BE2C (cell line): Measurements from ENCODE around the gene MAPK4.

Experiments
- DNase-seq: peaks from one replicate; pipeline ENCODE4 v3.0.0-alpha.2; 2020
- H3K27me3 ChIP-seq: fragments of 250-450 bp; sonication (Bioruptor Pico); 2 replicates; pipeline ENCODE4 v1.5.1; 2020; ENCODE audit warnings: mild to moderate bottlenecking
- H3K36me3 ChIP-seq: fragments of 250-450 bp; sonication (Bioruptor Pico); 2 replicates; pipeline ENCODE4 v1.5.1; 2020; ENCODE audit warnings: mild to moderate bottlenecking
- H3K4me1 ChIP-seq: fragments of 250-450 bp; sonication (Bioruptor Pico); 2 replicates; pipeline ENCODE4 v1.5.1; 2020
- H3K4me3 ChIP-seq: 2 replicates; pipeline ENCODE4 v1.5.1; 2011; ENCODE audit warnings: low read depth, low read length
- H3K9me3 ChIP-seq: fragments of 250-450 bp; sonication (Bioruptor Pico); 2 replicates; pipeline ENCODE4 v1.5.1; 2020
- TF ChIP-seq, protein P1 (sequence below): IDR thresholded peaks from 2 replicates; pipeline ENCODE4 v1.5.1; 2012; ENCODE audit warnings: mild to moderate bottlenecking, low read depth, low read length

Gene MAPK4

DNA sequence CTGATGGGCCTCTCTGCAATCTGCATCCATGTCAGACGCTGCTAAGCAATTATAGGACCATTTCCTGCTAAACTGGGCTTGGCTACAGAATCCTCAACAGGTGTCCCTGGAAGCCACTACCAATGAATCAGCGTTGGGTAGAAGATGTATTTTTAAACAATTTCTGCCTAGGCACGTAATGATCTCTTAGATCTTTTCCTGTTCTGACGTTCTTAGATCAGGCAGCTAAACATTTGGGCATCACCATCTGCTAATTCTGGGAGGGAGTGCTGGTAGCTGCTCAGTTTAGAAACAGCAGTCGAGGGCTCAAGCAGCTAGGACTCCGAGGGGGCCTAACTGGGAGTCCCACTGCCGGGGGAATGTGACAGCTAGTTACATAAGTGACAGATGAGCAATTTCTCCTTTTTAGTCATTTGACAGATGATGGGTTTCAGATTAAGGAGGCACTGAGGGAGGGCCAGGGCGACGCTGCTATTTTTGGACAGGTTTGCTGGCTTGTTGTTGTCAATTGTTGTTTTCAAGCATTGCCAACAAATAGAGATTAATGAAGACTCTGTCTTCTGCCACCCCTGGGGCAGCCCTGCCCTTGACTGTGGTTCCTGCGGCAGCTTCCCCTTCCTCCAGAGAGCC is 167.2 kb downstream of the MAPK4 start:
- TF ChIP-seq, protein P1, sequence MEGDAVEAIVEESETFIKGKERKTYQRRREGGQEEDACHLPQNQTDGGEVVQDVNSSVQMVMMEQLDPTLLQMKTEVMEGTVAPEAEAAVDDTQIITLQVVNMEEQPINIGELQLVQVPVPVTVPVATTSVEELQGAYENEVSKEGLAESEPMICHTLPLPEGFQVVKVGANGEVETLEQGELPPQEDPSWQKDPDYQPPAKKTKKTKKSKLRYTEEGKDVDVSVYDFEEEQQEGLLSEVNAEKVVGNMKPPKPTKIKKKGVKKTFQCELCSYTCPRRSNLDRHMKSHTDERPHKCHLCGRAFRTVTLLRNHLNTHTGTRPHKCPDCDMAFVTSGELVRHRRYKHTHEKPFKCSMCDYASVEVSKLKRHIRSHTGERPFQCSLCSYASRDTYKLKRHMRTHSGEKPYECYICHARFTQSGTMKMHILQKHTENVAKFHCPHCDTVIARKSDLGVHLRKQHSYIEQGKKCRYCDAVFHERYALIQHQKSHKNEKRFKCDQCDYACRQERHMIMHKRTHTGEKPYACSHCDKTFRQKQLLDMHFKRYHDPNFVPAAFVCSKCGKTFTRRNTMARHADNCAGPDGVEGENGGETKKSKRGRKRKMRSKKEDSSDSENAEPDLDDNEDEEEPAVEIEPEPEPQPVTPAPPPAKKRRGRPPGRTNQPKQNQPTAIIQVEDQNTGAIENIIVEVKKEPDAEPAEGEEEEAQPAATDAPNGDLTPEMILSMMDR = no peak
- no peak for DNase-seq
- Histone ChIP-seq H3K4me1 (no peaks in the 10 kb centered on the region), H3K36me3 (no peaks in the 10 kb centered on the region), H3K9me3 (no peaks in the 10 kb centered on the region), H3K4me3 (no peak overlapping the region), H3K27me3 (no peaks in the 10 kb centered on the region)

DNA sequence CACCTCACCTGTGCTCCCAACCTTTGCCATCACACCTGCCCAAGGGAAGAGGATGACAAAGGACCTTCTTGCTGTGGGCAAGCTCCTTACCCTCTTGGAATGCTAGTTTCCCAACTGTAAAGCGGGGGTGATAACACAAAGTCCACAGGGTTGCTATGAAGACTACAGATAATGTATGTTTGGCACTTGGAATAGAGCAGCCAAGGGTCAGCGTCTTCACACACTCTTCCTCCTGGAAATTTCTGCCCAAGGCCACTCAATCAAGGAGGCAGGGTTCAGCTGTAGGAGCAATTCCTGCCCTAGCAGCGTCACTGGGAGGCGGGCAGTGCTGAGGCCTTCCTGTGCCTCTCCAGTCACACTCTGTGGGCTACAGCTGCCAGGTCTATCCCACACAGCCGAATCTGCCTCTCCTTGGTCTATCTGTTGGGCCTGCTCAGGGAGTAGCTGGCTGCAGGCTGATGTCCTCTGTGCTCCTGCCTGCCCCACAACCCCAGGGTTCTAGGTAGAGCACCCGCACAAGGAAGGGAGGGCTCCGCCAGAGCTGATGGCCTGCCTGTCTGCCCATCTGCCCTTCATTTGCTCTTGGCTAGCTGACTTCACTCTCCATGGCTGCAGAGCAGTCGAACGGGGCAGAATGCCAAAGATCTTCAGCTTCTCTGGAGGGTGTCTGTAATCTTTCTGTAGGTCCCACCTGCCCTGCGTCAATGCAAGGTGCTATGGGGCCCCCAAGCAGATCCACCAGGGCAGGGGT is 168.0 kb downstream of the MAPK4 start:
- H3K36me3 ChIP-seq = no peaks in the 10 kb centered on the region
- no peaks in the 10 kb centered on the region for H3K4me1 ChIP-seq
- no peak overlapping the region for H3K4me3 ChIP-seq
- no peaks in the 10 kb centered on the region for H3K27me3 ChIP-seq
- DNase-seq = no peak
- TF ChIP-seq, protein P1 = no peak
- H3K9me3 ChIP-seq = no peaks in the 10 kb centered on the region

DNA sequence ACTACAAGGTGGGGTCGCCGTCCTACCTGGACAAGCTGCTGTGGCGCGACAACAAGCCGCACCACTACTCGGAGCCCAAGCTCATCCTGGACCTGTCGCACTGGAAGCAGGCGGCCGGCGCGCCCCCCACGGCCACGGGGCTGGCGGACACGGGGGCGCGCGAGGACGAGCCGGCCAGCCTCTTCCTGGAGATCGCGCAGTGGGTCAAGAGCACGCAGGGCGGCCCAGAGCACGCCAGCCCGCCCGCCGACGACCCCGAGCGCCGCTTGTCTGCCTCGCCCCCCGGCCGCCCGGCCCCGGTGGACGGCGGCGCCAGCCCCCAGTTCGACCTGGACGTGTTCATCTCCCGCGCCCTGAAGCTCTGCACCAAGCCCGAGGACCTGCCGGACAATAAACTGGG is 169.5 kb downstream of the MAPK4 start:
- DNase-seq = no peak
- Histone ChIP-seq H3K36me3 (no peaks in the 10 kb centered on the region), H3K4me3 (no peak overlapping the region), H3K27me3 (no peaks in the 10 kb centered on the region), H3K4me1 (no peaks in the 10 kb centered on the region), H3K9me3 (no peaks in the 10 kb centered on the region)
- TF ChIP-seq, protein P1 = no peak

DNA sequence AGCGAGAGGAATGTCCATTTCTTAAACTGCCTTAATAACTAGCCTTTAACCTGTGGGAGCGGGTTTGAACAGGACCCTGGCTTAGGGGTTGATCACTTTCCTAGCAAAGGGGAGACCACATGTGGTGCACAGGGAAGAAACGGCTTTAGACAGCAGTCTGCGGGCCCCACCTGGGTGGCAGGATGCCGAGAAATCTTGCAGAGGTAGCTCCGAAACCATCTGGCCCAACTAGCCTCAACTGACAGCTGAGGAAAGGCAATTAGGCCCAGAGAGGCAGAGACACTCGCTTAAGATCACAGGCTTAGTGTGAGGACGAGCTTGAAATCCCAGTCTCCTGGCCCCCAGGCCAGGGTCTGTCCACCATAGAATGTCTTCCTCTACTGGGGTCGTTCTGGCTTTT is 170.1 kb downstream of the MAPK4 start:
- H3K9me3 ChIP-seq = no peaks in the 10 kb centered on the region
- H3K27me3 ChIP-seq = no peaks in the 10 kb centered on the region
- H3K36me3 ChIP-seq = no peaks in the 10 kb centered on the region
- DNase-seq = no peak
- no peaks in the 10 kb centered on the region for H3K4me1 ChIP-seq
- H3K4me3 ChIP-seq = no peak overlapping the region
- TF ChIP-seq, protein P1 = no peak

DNA sequence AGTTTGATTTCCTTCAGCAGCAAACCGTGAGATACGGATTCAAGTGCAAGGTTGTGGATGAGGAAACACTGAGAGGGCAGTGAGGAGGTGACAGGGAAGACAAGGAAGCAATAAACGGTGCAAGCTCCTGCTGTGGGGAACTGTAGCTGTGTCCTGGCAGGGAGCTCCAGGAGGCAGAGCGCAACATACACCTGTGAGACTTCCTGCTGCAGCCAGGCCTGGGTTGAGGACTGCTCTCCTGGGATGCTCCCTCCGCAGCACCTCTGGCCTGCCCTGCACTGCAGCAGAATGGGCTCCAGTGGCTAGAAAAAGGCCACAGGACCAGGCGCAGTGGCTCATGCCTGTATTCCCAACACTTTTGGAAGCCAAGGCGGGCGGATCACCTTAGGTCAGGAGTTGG is 174.5 kb downstream of the MAPK4 start:
- H3K36me3 ChIP-seq = no peaks in the 10 kb centered on the region
- no peaks in the 10 kb centered on the region for H3K4me1 ChIP-seq
- no peaks in the 10 kb centered on the region for H3K9me3 ChIP-seq
- no peak for DNase-seq
- no peak overlapping the region for H3K4me3 ChIP-seq
- TF ChIP-seq, protein P1 = no peak
- H3K27me3 ChIP-seq = no peaks in the 10 kb centered on the region

DNA sequence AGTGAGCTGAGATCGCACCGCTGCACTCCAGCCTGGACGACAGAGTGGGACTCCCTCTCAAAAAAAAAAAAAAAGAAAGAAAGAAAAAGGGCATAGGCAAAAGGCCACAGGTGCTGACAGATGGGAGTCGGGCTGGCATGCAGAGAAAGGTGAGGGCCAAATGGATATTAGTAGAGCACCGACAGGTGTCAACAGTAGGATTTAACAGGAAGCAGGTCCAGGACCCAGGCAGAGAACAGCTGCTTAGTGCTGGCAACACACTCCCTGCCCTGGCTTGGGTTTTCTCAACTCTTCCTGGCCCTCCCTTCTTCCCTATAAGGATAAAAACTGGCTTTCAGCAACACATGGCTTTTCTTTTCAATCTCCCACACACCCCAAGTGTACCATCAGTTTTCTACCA is 175.0 kb downstream of the MAPK4 start:
- no peak for DNase-seq
- no peak overlapping the region for H3K4me3 ChIP-seq
- H3K4me1 ChIP-seq = no peaks in the 10 kb centered on the region
- no peaks in the 10 kb centered on the region for H3K9me3 ChIP-seq
- H3K36me3 ChIP-seq = no peaks in the 10 kb centered on the region
- TF ChIP-seq, protein P1 = no peak
- H3K27me3 ChIP-seq = no peaks in the 10 kb centered on the region
